Sigmoid colon (tissue), 4 donors: Measurements from ENCODE around the gene RFC3.

Source experiments
- CTCF ChIP-seq, 4 experiments: fragments of 450-650 bp in 3 of 4; fragments of 200-600 bp in 1 of 4; IDR thresholded peaks; one replicate each; pipeline ENCODE4 v1.5.1; 2016 to 2019; ENCODE audit warnings: antibody characterized with exemption in 4 of 4, mild to moderate bottlenecking in 3 of 4, moderate library complexity in 2 of 4
- EP300 ChIP-seq, 4 donors: sonication (generic); formaldehyde crosslinking; IDR thresholded peaks; one replicate each; pipeline ENCODE4 v1.6.1; 2017; ENCODE audit warnings: antibody characterized with exemption in 4 of 4
- POLR2A ChIP-seq, 2 donors: fragments of 450-650 bp; IDR thresholded peaks; one replicate each; pipeline ENCODE4 v1.6.1; 2016; ENCODE audit warnings: antibody characterized with exemption in 2 of 2, mild to moderate bottlenecking in 2 of 2, moderate library complexity in 2 of 2
- POLR2AphosphoS5 ChIP-seq, 4 donors: sonication (generic); formaldehyde crosslinking; IDR thresholded peaks; one replicate each; pipeline ENCODE4 v1.6.1; 2017; ENCODE audit warnings: antibody characterized with exemption in 4 of 4

- no peak for TF ChIP-seq POLR2A (IDR thresholded peaks at IDR 0.05)
- TF ChIP-seq EP300 (IDR thresholded peaks at IDR 0.05) = no peak
- no peak for TF ChIP-seq CTCF (IDR thresholded peaks at IDR 0.05)
- no peak for TF ChIP-seq POLR2AphosphoS5 (IDR thresholded peaks at IDR 0.05)
These were observed 50.5 kb downstream of the RFC3 start for GRCh38 chr13:33868343-33868994.
